ENCODE results near the gene EIPR1. TPM values are rescaled to one million over a fixed set of nuclear protein-coding genes. Genes with fewer than 3 reads are reported as not detected.

EIPR1 gene
- total and polyA plus RNA-seq, 2 donors (not counting 1 experiment from before 2014, with no cell fraction given) = 22.3 to 23.9 TPM

GRCh38 chr2:3176071-3176868, 201.3 kb downstream of the EIPR1 start:
- Histone ChIP-seq H3K4me3 (replicated peaks in 1 of 4; ENCODE audit: control extremely low read depth in 1 of 4, insufficient read depth in 1 of 4, low read depth in 3 of 4, low read length in 4 of 4) (no peak overlapping the region), H3K4me1 (ENCODE audit: control insufficient read depth, extremely low read depth, insufficient read depth, low read length) (no peaks in the 10 kb centered on the region), H3K79me2 (ENCODE audit: control insufficient read depth, insufficient read depth, low read length) (no peaks in the 10 kb centered on the region), H3K4me2 (ENCODE audit: extremely low read depth, insufficient read depth, low read length) (no peak overlapping the region), H3K27me3 (ENCODE audit: control insufficient read depth, insufficient read depth, low read length) (no peaks in the 10 kb centered on the region), H3K36me3 (ENCODE audit: control insufficient read depth, insufficient read depth, low read length) (no peaks in the 10 kb centered on the region), H4K20me1 (ENCODE audit: control insufficient read depth, extremely low read depth, insufficient read depth, low read length) (no peaks in the 10 kb centered on the region), H3K9me3 (ENCODE audit: control insufficient read depth, insufficient read depth, low read depth, low read length) (no peaks in the 10 kb centered on the region), H3K9ac (ENCODE audit: insufficient read depth, low read length) (no peak overlapping the region), H3K27ac (ENCODE audit: insufficient read depth, low read length) (no peak overlapping the region), H2AFZ (ENCODE audit: low read length) (no peak overlapping the region)
- TF ChIP-seq EZH2 (IDR thresholded peaks at IDR 0.05; ENCODE audit: low read length, missing control alignments) = no peak
- TF ChIP-seq CTCF (conservative IDR thresholded peaks at IDR 0.05 in 1 of 2, IDR thresholded peaks at IDR 0.05 in 1 of 2; ENCODE audit: low read depth in 1 of 2, low read length in 2 of 2) = no peak
- no peak for DNase-seq (ENCODE audit: low read depth in 2 of 2)

GRCh38 chr2:3175568-3175955, 202.1 kb downstream of the EIPR1 start:
- H2AFZ ChIP-seq (ENCODE audit: low read length) = no peak overlapping the region
- no peaks in the 10 kb centered on the region for H3K27me3 ChIP-seq (ENCODE audit: control insufficient read depth, insufficient read depth, low read length)
- no peak overlapping the region for H3K4me2 ChIP-seq (ENCODE audit: extremely low read depth, insufficient read depth, low read length)
- no peaks in the 10 kb centered on the region for H3K36me3 ChIP-seq (ENCODE audit: control insufficient read depth, insufficient read depth, low read length)
- no peaks in the 10 kb centered on the region for H3K79me2 ChIP-seq (ENCODE audit: control insufficient read depth, insufficient read depth, low read length)
- no peaks in the 10 kb centered on the region for H4K20me1 ChIP-seq (ENCODE audit: control insufficient read depth, extremely low read depth, insufficient read depth, low read length)
- no peak overlapping the region for H3K4me3 ChIP-seq (replicated peaks in 1 of 4; ENCODE audit: control extremely low read depth in 1 of 4, insufficient read depth in 1 of 4, low read depth in 3 of 4, low read length in 4 of 4)
- H3K27ac ChIP-seq (ENCODE audit: insufficient read depth, low read length) = no peak overlapping the region
- no peak for DNase-seq (ENCODE audit: low read depth in 2 of 2)
- no peaks in the 10 kb centered on the region for H3K4me1 ChIP-seq (ENCODE audit: control insufficient read depth, extremely low read depth, insufficient read depth, low read length)
- no peak for TF ChIP-seq EZH2 (IDR thresholded peaks at IDR 0.05; ENCODE audit: low read length, missing control alignments)
- TF ChIP-seq CTCF (conservative IDR thresholded peaks at IDR 0.05 in 1 of 2, IDR thresholded peaks at IDR 0.05 in 1 of 2; ENCODE audit: low read depth in 1 of 2, low read length in 2 of 2) = no peak
- no peak overlapping the region for H3K9ac ChIP-seq (ENCODE audit: insufficient read depth, low read length)
- H3K9me3 ChIP-seq (ENCODE audit: control insufficient read depth, insufficient read depth, low read depth, low read length) = no peaks in the 10 kb centered on the region

GRCh38 chr2:3174626-3175567, 202.7 kb downstream of the EIPR1 start:
- H3K4me1 ChIP-seq (ENCODE audit: control insufficient read depth, extremely low read depth, insufficient read depth, low read length) = no peaks in the 10 kb centered on the region
- no peaks in the 10 kb centered on the region for H3K36me3 ChIP-seq (ENCODE audit: control insufficient read depth, insufficient read depth, low read length)
- no peak overlapping the region for H3K4me2 ChIP-seq (ENCODE audit: extremely low read depth, insufficient read depth, low read length)
- H3K9me3 ChIP-seq (ENCODE audit: control insufficient read depth, insufficient read depth, low read depth, low read length) = no peaks in the 10 kb centered on the region
- no peak overlapping the region for H3K27ac ChIP-seq (ENCODE audit: insufficient read depth, low read length)
- H3K4me3 ChIP-seq (replicated peaks in 1 of 4; ENCODE audit: control extremely low read depth in 1 of 4, insufficient read depth in 1 of 4, low read depth in 3 of 4, low read length in 4 of 4) = no peak overlapping the region
- H3K27me3 ChIP-seq (ENCODE audit: control insufficient read depth, insufficient read depth, low read length) = no peaks in the 10 kb centered on the region
- H4K20me1 ChIP-seq (ENCODE audit: control insufficient read depth, extremely low read depth, insufficient read depth, low read length) = no peaks in the 10 kb centered on the region
- TF ChIP-seq CTCF (conservative IDR thresholded peaks at IDR 0.05 in 1 of 2, IDR thresholded peaks at IDR 0.05 in 1 of 2; ENCODE audit: low read depth in 1 of 2, low read length in 2 of 2) (no peak), EZH2 (IDR thresholded peaks at IDR 0.05; ENCODE audit: low read length, missing control alignments) (no peak)
- no peak for DNase-seq (ENCODE audit: low read depth in 2 of 2)
- no peak overlapping the region for H2AFZ ChIP-seq (ENCODE audit: low read length)
- H3K9ac ChIP-seq (ENCODE audit: insufficient read depth, low read length) = no peak overlapping the region
- H3K79me2 ChIP-seq (ENCODE audit: control insufficient read depth, insufficient read depth, low read length) = no peaks in the 10 kb centered on the region
